HEK293 (cell line): ENCODE results near the gene DAP.

Source experiments
- CTCF ChIA-PET: fragments of 350-600 bp; formaldehyde crosslinking; extraction: SDS; loops from one replicate; lab custom pipeline; 2021; ENCODE audit warnings: antibody characterized with exemption; lab: Yijun Ruan, JAX
- POLR2A ChIA-PET: fragments of 300-600 bp; formaldehyde crosslinking; extraction: SDS; loops from one replicate; lab custom pipeline; 2020; ENCODE audit warnings: antibody characterized with exemption, inconsistent platforms; lab: Yijun Ruan, JAX
- H3K27ac ChIP-seq: fragments of 200-500 bp; sonication (Bioruptor generic); 2 replicates; pipeline ENCODE4 v1.5.1; 2014; ENCODE audit warnings: low read depth, low read length, control low read depth, inconsistent platforms; ENCODE audit errors: extremely low read depth
- H3K36me3 ChIP-seq, 2 experiments: fragments of 200-500 bp in 1 of 2; sonication (Bioruptor generic) in 1 of 2; 1 replicate in 1 of 2; 2 replicates in 1 of 2; pipeline ENCODE4 v1.5.1; 2014 to 2017; ENCODE audit warnings: inconsistent platforms in 2 of 2, low read length in 2 of 2; ENCODE audit not compliant: control insufficient read depth in 2 of 2, insufficient read depth in 1 of 2
- H3K4me1 ChIP-seq: fragments of 200-500 bp; sonication (Bioruptor generic); 2 replicates; pipeline ENCODE4 v1.5.1; 2014; ENCODE audit warnings: mild to moderate bottlenecking, low read length, inconsistent platforms; ENCODE audit not compliant: control insufficient read depth, insufficient read depth
- H3K4me3 ChIP-seq: 2 replicates; pipeline ENCODE4 v1.5.1; 2011; ENCODE audit warnings: low read depth, mild to moderate bottlenecking, control low read depth, low read length, moderate library complexity
- H3K9me3 ChIP-seq: fragments of 200-500 bp; sonication (Bioruptor generic); 2 replicates; pipeline ENCODE4 v1.5.1; 2014; ENCODE audit warnings: low read depth, low read length, inconsistent platforms; ENCODE audit not compliant: control insufficient read depth, insufficient read depth
- KLF1 ChIP-seq: fragments of 450-650 bp; formaldehyde crosslinking; IDR thresholded peaks from 2 replicates; pipeline ENCODE4 v1.5.1; 2016; ENCODE audit warnings: missing biosample characterization, missing genetic modification characterization
- REPIN1 ChIP-seq: fragments of 450-650 bp; formaldehyde crosslinking; IDR thresholded peaks from 2 replicates; pipeline ENCODE4 v1.5.1; 2017; ENCODE audit warnings: missing biosample characterization, missing genetic modification characterization, low read depth
- TRIM28 ChIP-seq: IDR thresholded peaks from 2 replicates; pipeline ENCODE4 v1.6.1; 2011; ENCODE audit warnings: low read length, control low read depth, borderline replicate concordance
- WT1 ChIP-seq: fragments of 450-650 bp; formaldehyde crosslinking; IDR thresholded peaks from 2 replicates; pipeline ENCODE4 v1.5.1; 2016; ENCODE audit warnings: missing biosample characterization, missing genetic modification characterization
- YY2 ChIP-seq: fragments of 450-650 bp; formaldehyde crosslinking; IDR thresholded peaks from 2 replicates; pipeline ENCODE4 v1.5.1; 2016; ENCODE audit warnings: missing biosample characterization, missing genetic modification characterization
- ZNF114 ChIP-seq: fragments of 450-650 bp; formaldehyde crosslinking; IDR thresholded peaks from 2 replicates; pipeline ENCODE4 v1.5.0; 2017; ENCODE audit warnings: missing biosample characterization, missing genetic modification characterization
- ZNF311 ChIP-seq: fragments of 450-650 bp; formaldehyde crosslinking; IDR thresholded peaks from 2 replicates; pipeline ENCODE4 v1.5.1; 2017; ENCODE audit warnings: missing biosample characterization, missing genetic modification characterization, borderline replicate concordance
- ZNF529 ChIP-seq: fragments of 450-650 bp; formaldehyde crosslinking; IDR thresholded peaks from 2 replicates; pipeline ENCODE4 v1.5.1; 2017; ENCODE audit warnings: missing genetic modification characterization, missing biosample characterization; ENCODE audit not compliant: insufficient replicate concordance
- ZNF621 ChIP-seq: fragments of 450-650 bp; formaldehyde crosslinking; IDR thresholded peaks from 2 replicates; pipeline ENCODE4 v1.5.1; 2017; ENCODE audit warnings: missing biosample characterization, missing genetic modification characterization
- ZNF624 ChIP-seq: fragments of 450-650 bp; formaldehyde crosslinking; IDR thresholded peaks from 2 replicates; pipeline ENCODE4 v1.5.1; 2017; ENCODE audit warnings: missing biosample characterization, missing genetic modification characterization
- ZNF629 ChIP-seq: fragments of 450-650 bp; formaldehyde crosslinking; IDR thresholded peaks from 2 replicates; pipeline ENCODE4 v1.5.1; 2017; ENCODE audit warnings: missing biosample characterization, missing genetic modification characterization
- ZNF639 ChIP-seq: fragments of 450-650 bp; formaldehyde crosslinking; IDR thresholded peaks from 2 replicates; pipeline ENCODE4 v1.5.1; 2016; ENCODE audit warnings: missing biosample characterization, missing genetic modification characterization
- ZNF707 ChIP-seq: fragments of 450-650 bp; formaldehyde crosslinking; IDR thresholded peaks from 2 replicates; pipeline ENCODE4 v1.5.1; 2016; ENCODE audit warnings: missing biosample characterization, missing genetic modification characterization
- ZNF785 ChIP-seq: fragments of 450-650 bp; formaldehyde crosslinking; IDR thresholded peaks from 2 replicates; pipeline ENCODE4 v1.5.1; 2016; ENCODE audit warnings: missing biosample characterization, missing genetic modification characterization
- TF ChIP-seq, protein P1 (sequence below): fragments of 450-650 bp; formaldehyde crosslinking; IDR thresholded peaks from 2 replicates; pipeline ENCODE4 v1.5.1; 2016; ENCODE audit warnings: missing biosample characterization, missing genetic modification characterization
- TF ChIP-seq, protein P2 (sequence below): fragments of 450-650 bp; formaldehyde crosslinking; IDR thresholded peaks from 2 replicates; pipeline ENCODE4 v1.5.1; 2017; ENCODE audit warnings: missing biosample characterization, missing genetic modification characterization
- TF ChIP-seq, protein P3 (sequence below): fragments of 450-650 bp; formaldehyde crosslinking; IDR thresholded peaks from 2 replicates; pipeline ENCODE4 v1.5.1; 2016; ENCODE audit warnings: missing biosample characterization, missing genetic modification characterization
- TF ChIP-seq, protein P4 (sequence below): fragments of 450-650 bp; formaldehyde crosslinking; IDR thresholded peaks from 2 replicates; pipeline ENCODE4 v1.5.1; 2016; ENCODE audit warnings: missing biosample characterization, missing genetic modification characterization, low read depth
- TF ChIP-seq, protein P5 (sequence below): fragments of 450-650 bp; formaldehyde crosslinking; IDR thresholded peaks from 2 replicates; pipeline ENCODE4 v1.5.1; 2016; ENCODE audit warnings: missing biosample characterization, missing genetic modification characterization, borderline replicate concordance

DAP gene

DNA sequence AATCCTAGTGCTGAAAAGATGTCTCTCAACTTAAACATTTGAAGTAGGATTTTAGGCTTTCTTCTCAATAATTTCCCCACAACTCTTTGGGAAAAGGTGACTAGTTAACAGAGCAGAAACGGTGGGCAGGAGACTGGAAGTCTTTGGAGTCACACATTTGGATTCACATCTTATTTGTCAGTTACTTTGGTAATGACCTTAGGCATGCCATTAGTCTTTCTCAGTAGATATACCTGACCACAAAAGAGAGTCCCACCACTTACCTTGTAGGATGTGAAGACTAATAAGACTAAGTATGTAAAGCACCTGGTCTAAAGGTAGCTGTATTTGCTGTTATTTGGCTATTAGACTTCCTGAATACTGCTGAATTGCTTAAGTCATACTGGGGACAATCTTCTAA is 35.4 kb downstream of the DAP start (continued):
- TF ChIP-seq, protein P1, sequence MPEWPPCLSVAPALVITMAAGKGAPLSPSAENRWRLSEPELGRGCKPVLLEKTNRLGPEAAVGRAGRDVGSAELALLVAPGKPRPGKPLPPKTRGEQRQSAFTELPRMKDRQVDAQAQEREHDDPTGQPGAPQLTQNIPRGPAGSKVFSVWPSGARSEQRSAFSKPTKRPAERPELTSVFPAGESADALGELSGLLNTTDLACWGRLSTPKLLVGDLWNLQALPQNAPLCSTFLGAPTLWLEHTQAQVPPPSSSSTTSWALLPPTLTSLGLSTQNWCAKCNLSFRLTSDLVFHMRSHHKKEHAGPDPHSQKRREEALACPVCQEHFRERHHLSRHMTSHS (tag by site-specific recombination) = no peak
- TF ChIP-seq ZNF785 (tag by site-specific recombination) (no peak), WT1 (tag by site-specific recombination) (no peak), KLF1 (tag by site-specific recombination) (no peak), TRIM28 (no peak), ZNF621 (tag by site-specific recombination) (no peak), YY2 (no peak), ZNF639 (tag by site-specific recombination) (no peak)
- TF ChIP-seq, protein P2, sequence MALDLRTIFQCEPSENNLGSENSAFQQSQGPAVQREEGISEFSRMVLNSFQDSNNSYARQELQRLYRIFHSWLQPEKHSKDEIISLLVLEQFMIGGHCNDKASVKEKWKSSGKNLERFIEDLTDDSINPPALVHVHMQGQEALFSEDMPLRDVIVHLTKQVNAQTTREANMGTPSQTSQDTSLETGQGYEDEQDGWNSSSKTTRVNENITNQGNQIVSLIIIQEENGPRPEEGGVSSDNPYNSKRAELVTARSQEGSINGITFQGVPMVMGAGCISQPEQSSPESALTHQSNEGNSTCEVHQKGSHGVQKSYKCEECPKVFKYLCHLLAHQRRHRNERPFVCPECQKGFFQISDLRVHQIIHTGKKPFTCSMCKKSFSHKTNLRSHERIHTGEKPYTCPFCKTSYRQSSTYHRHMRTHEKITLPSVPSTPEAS (tag by site-specific recombination) = no peak

GRCh38 chr5:10724781-10725507 is 36.1 kb downstream of the DAP start:
- ChIA-PET CTCF (interaction anchor here (0.9 to 1.1 kb wide), 4 partner anchors 22 to 34 kb away, joined by 3 to 4 read pairs (median 4); no protein-coding TSS in a partner anchor), POLR2A (no interaction called here)
- no peak overlapping the region for H3K4me3 ChIP-seq

More at GRCh38 chr5:10724781-10725507, 36.1 kb downstream of the DAP start:
- peaks cover 0 to 6% of the 10 kb centered on the region in 2 experiments; a peak in 1 of 3 replicates for H3K36me3 ChIP-seq
- no peaks in the 10 kb centered on the region for H3K4me1 ChIP-seq
- TF ChIP-seq, protein P3, sequence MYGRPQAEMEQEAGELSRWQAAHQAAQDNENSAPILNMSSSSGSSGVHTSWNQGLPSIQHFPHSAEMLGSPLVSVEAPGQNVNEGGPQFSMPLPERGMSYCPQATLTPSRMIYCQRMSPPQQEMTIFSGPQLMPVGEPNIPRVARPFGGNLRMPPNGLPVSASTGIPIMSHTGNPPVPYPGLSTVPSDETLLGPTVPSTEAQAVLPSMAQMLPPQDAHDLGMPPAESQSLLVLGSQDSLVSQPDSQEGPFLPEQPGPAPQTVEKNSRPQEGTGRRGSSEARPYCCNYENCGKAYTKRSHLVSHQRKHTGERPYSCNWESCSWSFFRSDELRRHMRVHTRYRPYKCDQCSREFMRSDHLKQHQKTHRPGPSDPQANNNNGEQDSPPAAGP (tag by site-specific recombination) = 0 out of 2 replicates have a peak, but pooled peaks have one; percentile 25
- TF ChIP-seq, protein P4, sequence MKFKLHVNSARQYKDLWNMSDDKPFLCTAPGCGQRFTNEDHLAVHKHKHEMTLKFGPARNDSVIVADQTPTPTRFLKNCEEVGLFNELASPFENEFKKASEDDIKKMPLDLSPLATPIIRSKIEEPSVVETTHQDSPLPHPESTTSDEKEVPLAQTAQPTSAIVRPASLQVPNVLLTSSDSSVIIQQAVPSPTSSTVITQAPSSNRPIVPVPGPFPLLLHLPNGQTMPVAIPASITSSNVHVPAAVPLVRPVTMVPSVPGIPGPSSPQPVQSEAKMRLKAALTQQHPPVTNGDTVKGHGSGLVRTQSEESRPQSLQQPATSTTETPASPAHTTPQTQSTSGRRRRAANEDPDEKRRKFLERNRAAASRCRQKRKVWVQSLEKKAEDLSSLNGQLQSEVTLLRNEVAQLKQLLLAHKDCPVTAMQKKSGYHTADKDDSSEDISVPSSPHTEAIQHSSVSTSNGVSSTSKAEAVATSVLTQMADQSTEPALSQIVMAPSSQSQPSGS (tag by site-specific recombination) = no peak
- no peak for TF ChIP-seq ZNF621 (tag by site-specific recombination)
- no peak for TF ChIP-seq WT1 (tag by site-specific recombination)
- TF ChIP-seq ZNF629 (tag by site-specific recombination) = 0 out of 2 replicates have a peak, but pooled peaks have one; percentile 31
- no peak for TF ChIP-seq ZNF624 (tag by site-specific recombination)
- TF ChIP-seq REPIN1 (tag by site-specific recombination) = no peak
- TF ChIP-seq, protein P5, sequence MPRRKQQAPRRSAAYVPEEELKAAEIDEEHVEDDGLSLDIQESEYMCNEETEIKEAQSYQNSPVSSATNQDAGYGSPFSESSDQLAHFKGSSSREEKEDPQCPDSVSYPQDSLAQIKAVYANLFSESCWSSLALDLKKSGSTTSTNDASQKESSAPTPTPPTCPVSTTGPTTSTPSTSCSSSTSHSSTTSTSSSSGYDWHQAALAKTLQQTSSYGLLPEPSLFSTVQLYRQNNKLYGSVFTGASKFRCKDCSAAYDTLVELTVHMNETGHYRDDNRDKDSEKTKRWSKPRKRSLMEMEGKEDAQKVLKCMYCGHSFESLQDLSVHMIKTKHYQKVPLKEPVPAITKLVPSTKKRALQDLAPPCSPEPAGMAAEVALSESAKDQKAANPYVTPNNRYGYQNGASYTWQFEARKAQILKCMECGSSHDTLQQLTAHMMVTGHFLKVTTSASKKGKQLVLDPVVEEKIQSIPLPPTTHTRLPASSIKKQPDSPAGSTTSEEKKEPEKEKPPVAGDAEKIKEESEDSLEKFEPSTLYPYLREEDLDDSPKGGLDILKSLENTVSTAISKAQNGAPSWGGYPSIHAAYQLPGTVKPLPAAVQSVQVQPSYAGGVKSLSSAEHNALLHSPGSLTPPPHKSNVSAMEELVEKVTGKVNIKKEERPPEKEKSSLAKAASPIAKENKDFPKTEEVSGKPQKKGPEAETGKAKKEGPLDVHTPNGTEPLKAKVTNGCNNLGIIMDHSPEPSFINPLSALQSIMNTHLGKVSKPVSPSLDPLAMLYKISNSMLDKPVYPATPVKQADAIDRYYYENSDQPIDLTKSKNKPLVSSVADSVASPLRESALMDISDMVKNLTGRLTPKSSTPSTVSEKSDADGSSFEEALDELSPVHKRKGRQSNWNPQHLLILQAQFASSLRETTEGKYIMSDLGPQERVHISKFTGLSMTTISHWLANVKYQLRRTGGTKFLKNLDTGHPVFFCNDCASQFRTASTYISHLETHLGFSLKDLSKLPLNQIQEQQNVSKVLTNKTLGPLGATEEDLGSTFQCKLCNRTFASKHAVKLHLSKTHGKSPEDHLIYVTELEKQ (tag by site-specific recombination) = no peak
- TF ChIP-seq ZNF529 (tag by site-specific recombination) = no peak
- no peak for TF ChIP-seq ZNF707 (tag by site-specific recombination)
- no peak for TF ChIP-seq ZNF114 (tag by site-specific recombination)
- no peak for TF ChIP-seq ZNF311 (tag by site-specific recombination)
- H3K9me3 ChIP-seq = no peaks in the 10 kb centered on the region
- H3K27ac ChIP-seq = no peak overlapping the region
